IMR-90 (cell line): Measurements from ENCODE around the gene SLC9A1. TPM values are rescaled to one million over a fixed set of nuclear protein-coding genes. Genes with fewer than 3 reads are reported as not detected.
A peak's percentile ranks its signal among the peaks of the same experiment; 100 is the strongest.

ENCODE experiments used
- ATAC-seq: fragments of 200-7000 bp; cut with Tn5 transposase; 2 replicates; pipeline ENCODE4 v1.9.1; 2020; ENCODE audit warnings: low read depth, mild to moderate bottlenecking, moderate library complexity
- BruUV-seq: library from RNA; stranded (reverse); fragments of 400-500 nt; replicated peaks from 2 replicates; lab custom pipeline; 2021; lab: Mats Ljungman, UMichigan
- CTCF ChIA-PET: fragments of 300-600 bp; formaldehyde crosslinking; extraction: SDS; loops from one replicate; lab custom pipeline; 2021; ENCODE audit warnings: antibody characterized with exemption; lab: Yijun Ruan, JAX
- POLR2A ChIA-PET: fragments of 300-600 bp; sonication (Branson Sonifier 250); formaldehyde crosslinking; loops from one replicate; lab custom pipeline; 2022; ENCODE audit warnings: antibody characterized with exemption; ENCODE audit not compliant: unreplicated experiment; lab: Charles Lee
- DNase-seq: peaks from one replicate; pipeline ENCODE4 v3.0.0; 2013
- H2AFZ ChIP-seq: replicated peaks from 2 replicates; pipeline ENCODE3; 2013; ENCODE audit warnings: low read length, mild to moderate bottlenecking; ENCODE audit not compliant: poor library complexity
- H2AK5ac ChIP-seq: 2 replicates; pipeline ENCODE4 v1.6.1; 2013; ENCODE audit warnings: low read depth, low read length, inconsistent platforms
- H2AK9ac ChIP-seq: replicated peaks from 2 replicates; pipeline ENCODE3; 2013; ENCODE audit warnings: mild to moderate bottlenecking, low read depth, low read length, moderate library complexity; ENCODE audit not compliant: poor library complexity
- H2BK120ac ChIP-seq: 2 replicates; pipeline ENCODE4 v1.6.1; 2013; ENCODE audit warnings: low read depth, low read length, inconsistent platforms
- H2BK15ac ChIP-seq: 3 replicates; pipeline ENCODE4 v1.6.1; 2013; ENCODE audit warnings: low read depth, low read length, inconsistent platforms
- H2BK20ac ChIP-seq: 2 replicates; pipeline ENCODE4 v1.6.1; 2013; ENCODE audit warnings: low read depth, mild to moderate bottlenecking, inconsistent platforms, low read length, moderate library complexity
- H2BK5ac ChIP-seq: 2 replicates; pipeline ENCODE4 v1.6.1; 2013; ENCODE audit warnings: mild to moderate bottlenecking, low read depth, low read length, inconsistent platforms; ENCODE audit not compliant: poor library complexity, severe bottlenecking
- H3K14ac ChIP-seq: replicated peaks from 2 replicates; pipeline ENCODE4 v1.6.1; 2013; ENCODE audit warnings: low read depth, low read length, inconsistent platforms
- H3K18ac ChIP-seq: 2 replicates; pipeline ENCODE4 v1.6.1; 2013; ENCODE audit warnings: low read depth, low read length, control low read depth
- H3K23ac ChIP-seq: 2 replicates; pipeline ENCODE4 v1.6.1; 2013; ENCODE audit warnings: low read depth, low read length, inconsistent platforms
- H3K27ac ChIP-seq: 2 replicates; pipeline ENCODE4 v1.5.1; 2013; ENCODE audit warnings: mild to moderate bottlenecking, control low read depth, low read length; ENCODE audit not compliant: insufficient read depth
- H3K27me3 ChIP-seq: 2 replicates; pipeline ENCODE4 v1.6.1; 2013; ENCODE audit warnings: low read length; ENCODE audit not compliant: control insufficient read depth, insufficient read depth
- H3K36me3 ChIP-seq: 2 replicates; pipeline ENCODE4 v1.6.1; 2013; ENCODE audit warnings: low read length, mixed read lengths; ENCODE audit not compliant: control insufficient read depth, insufficient read depth
- H3K4ac ChIP-seq: 2 replicates; pipeline ENCODE4 v1.6.1; 2013; ENCODE audit warnings: low read depth, low read length, inconsistent platforms
- H3K4me1 ChIP-seq: 2 replicates; pipeline ENCODE4 v1.6.1; 2013; ENCODE audit warnings: low read length, mixed read lengths; ENCODE audit not compliant: control insufficient read depth, insufficient read depth
- H3K4me2 ChIP-seq: 2 replicates; pipeline ENCODE4 v1.6.1; 2013; ENCODE audit warnings: low read depth, mild to moderate bottlenecking, control low read depth, low read length, moderate library complexity
- H3K4me3 ChIP-seq: 2 replicates; pipeline ENCODE4 v1.5.1; 2013; ENCODE audit warnings: low read depth, mild to moderate bottlenecking, control low read depth, low read length, moderate library complexity; ENCODE audit not compliant: insufficient read depth
- H3K56ac ChIP-seq: 2 replicates; pipeline ENCODE4 v1.6.1; 2013; ENCODE audit warnings: low read length, inconsistent platforms; ENCODE audit not compliant: insufficient read depth; ENCODE audit errors: extremely low read depth
- H3K79me1 ChIP-seq, 2 experiments: 2 replicates each; pipeline ENCODE4 v1.6.1; 2013; ENCODE audit warnings: low read length in 2 of 2, inconsistent platforms in 1 of 2, low read depth in 1 of 2
- H3K9ac ChIP-seq: 2 replicates; pipeline ENCODE4 v1.6.1; 2013; ENCODE audit warnings: low read depth, low read length, control low read depth
- H3K9me1 ChIP-seq: 2 replicates; pipeline ENCODE4 v1.6.1; 2013; ENCODE audit warnings: low read length, inconsistent platforms; ENCODE audit not compliant: insufficient read depth
- H3K9me3 ChIP-seq: 2 replicates; pipeline ENCODE4 v1.6.1; 2013; ENCODE audit warnings: low read length; ENCODE audit not compliant: control insufficient read depth, insufficient read depth
- H4K20me1 ChIP-seq: 2 replicates; pipeline ENCODE4 v1.6.1; 2013; ENCODE audit warnings: low read length, inconsistent platforms; ENCODE audit not compliant: insufficient read depth
- H4K5ac ChIP-seq: 2 replicates; pipeline ENCODE4 v1.6.1; 2013; ENCODE audit warnings: mild to moderate bottlenecking, low read depth, low read length, control low read depth
- H4K8ac ChIP-seq, 2 experiments: 2 replicates each; pipeline ENCODE4 v1.6.1; 2013; ENCODE audit warnings: low read depth in 2 of 2, low read length in 2 of 2, control low read depth in 1 of 2, inconsistent platforms in 1 of 2
- H4K91ac ChIP-seq: 2 replicates; pipeline ENCODE4 v1.6.1; 2013; ENCODE audit warnings: low read depth, low read length, inconsistent platforms; ENCODE audit not compliant: insufficient read depth
- CEBPB ChIP-seq: IDR thresholded peaks from 2 replicates; pipeline ENCODE4 v1.6.1; 2012; ENCODE audit warnings: low read depth, low read length, improper control_type of control experiment
- CHD1 ChIP-seq: IDR thresholded peaks from 2 replicates; pipeline ENCODE4 v1.6.1; 2012; ENCODE audit warnings: low read depth, low read length, improper control_type of control experiment
- FOS ChIP-seq: fragments of 150-350 bp; IDR thresholded peaks from 2 replicates; pipeline ENCODE4 v1.6.1; 2016; ENCODE audit warnings: low read depth, low read length
- MAFK ChIP-seq: IDR thresholded peaks from 2 replicates; pipeline ENCODE4 v1.6.1; 2012; ENCODE audit warnings: low read depth, low read length, improper control_type of control experiment
- MAZ ChIP-seq: IDR thresholded peaks from 2 replicates; pipeline ENCODE4 v1.6.1; 2012; ENCODE audit warnings: low read depth, mild to moderate bottlenecking, low read length, improper control_type of control experiment, moderate library complexity, borderline replicate concordance
- MXI1 ChIP-seq: IDR thresholded peaks from 2 replicates; pipeline ENCODE4 v1.6.1; 2012; ENCODE audit warnings: low read depth, mild to moderate bottlenecking, low read length, moderate library complexity, borderline replicate concordance
- NFE2L2 ChIP-seq: fragments of 150-350 bp; IDR thresholded peaks from 2 replicates; pipeline ENCODE4 v1.6.1; 2016; ENCODE audit warnings: low read depth, mild to moderate bottlenecking, low read length
- RAD21 ChIP-seq: IDR thresholded peaks from 2 replicates; pipeline ENCODE4 v1.6.1; 2012; ENCODE audit warnings: low read length, improper control_type of control experiment
- RCOR1 ChIP-seq: IDR thresholded peaks from 2 replicates; pipeline ENCODE4 v1.6.1; 2012; ENCODE audit warnings: mild to moderate bottlenecking, low read length, improper control_type of control experiment; ENCODE audit not compliant: insufficient replicate concordance
- SMC3 ChIP-seq: fragments of 150-350 bp; IDR thresholded peaks from 2 replicates; pipeline ENCODE4 v1.6.1; 2016; ENCODE audit warnings: low read depth, mild to moderate bottlenecking, antibody characterized with exemption, low read length, moderate library complexity
- WGBS, 2 experiments: methylation state at CpG; one replicate each; pipeline versions ENCODE4 v1.1.5 to v1.1.7; 2013; ENCODE audit warnings: missing lambda C conversion rate in 2 of 2; ENCODE audit not compliant: insufficient read length in 1 of 2; ENCODE audit errors: extremely low coverage in 2 of 2; 5-methylcytosine and 5-hydroxymethylcytosine counted together
- dilution Hi-C: fragments of 300-500 bp; cut with HindIII; formaldehyde crosslinking; loops from one replicate; pipeline ENCODE4 v1.14.3; 2018; ENCODE audit warnings: low sequenced_read_pairs; ENCODE audit not compliant: unreplicated experiment
- in situ Hi-C: fragments of 300-500 bp; cut with MboI; formaldehyde crosslinking; loops from 3 replicates; pipeline ENCODE4 v1.14.3; 2019; ENCODE audit warnings: low sequenced_read_pairs, inconsistent platforms, mixed read lengths
- intact Hi-C: fragments of 100-400 bp; cut with micrococcal nuclease; formaldehyde crosslinking; loops from 2 replicates; pipeline ENCODE4 v1.10.0; 2022
- polyA plus RNA-seq, 3 experiments: library from polyadenylated mRNA; depleted of rRNA; stranded (reverse); fragments of >200 nt; gene quantifications; 2 replicates each; pipeline ENCODE4 v1.2.3, GENCODE V29; 2012; ENCODE audit warnings: low replicate concordance in 1 of 3
- total RNA-seq: library from RNA; depleted of rRNA; stranded (reverse); fragments of >200 nt; gene quantifications from 2 replicates; pipeline ENCODE4 v1.2.3, GENCODE V29; 2012
- TF ChIP-seq, protein P1 (sequence below): conservative IDR thresholded peaks from 2 replicates; pipeline ENCODE4 v1.5.1; 2012; ENCODE audit warnings: mild to moderate bottlenecking, low read depth, low read length, improper control_type of control experiment
- TF ChIP-seq, protein P2 (sequence below): fragments of 150-350 bp; IDR thresholded peaks from 2 replicates; pipeline ENCODE4 v1.6.1; 2017; ENCODE audit warnings: mild to moderate bottlenecking, antibody characterized with exemption, low read length, low read depth

Gene SLC9A1
- total and polyA plus RNA-seq, 2 of the 4 experiments (the other 2 are of a cell fraction), result 2.0 to 21.2 TPM

DNA sequence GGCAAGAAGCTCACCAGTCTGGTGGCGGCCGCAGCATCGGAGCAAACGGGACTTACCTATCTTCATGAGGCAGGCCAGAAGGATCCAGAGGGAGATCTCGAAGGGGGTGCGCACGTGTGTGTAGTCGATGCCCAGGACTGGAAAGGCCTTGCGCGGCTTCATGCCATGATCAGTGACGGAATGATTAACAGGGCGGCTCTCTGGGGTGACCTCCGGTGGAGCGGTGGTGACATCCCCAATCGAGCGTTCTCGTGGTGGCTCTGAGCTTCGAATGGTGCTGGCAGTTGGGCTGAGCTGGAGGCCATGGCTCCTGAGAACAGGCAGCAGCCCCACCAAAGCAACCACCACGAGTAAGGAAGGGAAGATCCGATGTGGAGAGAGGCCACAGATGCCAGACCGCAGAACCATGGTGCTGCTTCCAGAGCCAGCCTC, 982 bp downstream of the SLC9A1 start:
- Histone ChIP-seq H2BK20ac (no peak overlapping the region), H2AK5ac (peak overlapping the region; percentile 83), H3K9me1 (peaks cover 30% of the 10 kb centered on the region), H2BK15ac (peak overlapping the region; percentile 1; the same call in 1 of the 3 replicates), H3K56ac (no peak overlapping the region), H4K91ac (peak overlapping the region; percentile 81), H2BK120ac (0 out of 2 replicates have a peak overlapping the region, but pooled peaks have one; percentile 3), H3K23ac (peak overlapping the region; percentile 79), H2BK5ac (peak overlapping the region; percentile 36), H3K27me3 (no peaks in the 10 kb centered on the region), H3K9me3 (no peaks in the 10 kb centered on the region), H3K18ac (0 out of 2 replicates have a peak overlapping the region, but pooled peaks have one; percentile 23), H2AK9ac (peak overlapping the region; percentile 80), H3K36me3 (no peaks in the 10 kb centered on the region), H3K4me1 (peaks cover 31% of the 10 kb centered on the region), H4K20me1 (peaks cover 17% of the 10 kb centered on the region), H3K79me1 (peaks cover 28 to 55% of the 10 kb centered on the region in 2 experiments; a peak in 3 of 4 replicates), H4K8ac (peak overlapping the region; percentile 10 to 25; a peak in 1 of 4 replicates), H3K4ac (peak overlapping the region; percentile 32), H2AFZ (peak overlapping the region; percentile 0), H3K4me2 (peak overlapping the region; percentile 98), H3K4me3 (peak overlapping the region; percentile 61), H3K14ac (peak overlapping the region; percentile 87), H3K27ac (peak overlapping the region; percentile 20), H4K5ac (peak overlapping the region; percentile 47; the same call in 1 of the 2 replicates), H3K9ac (peak overlapping the region; percentile 75; the same call in 1 of the 2 replicates)
- in situ Hi-C loops (loop anchor here (5.0 kb wide), 1 partner anchor 37 kb away; no protein-coding TSS in a partner anchor), dilution Hi-C loops (no loop called here), intact Hi-C loops (loop anchor here (1.0 kb wide), 1 partner anchor 42 kb away; no protein-coding TSS in a partner anchor)
- ChIA-PET POLR2A (interaction anchor here (0.6 to 1.5 kb wide), 2 partner anchors 9 to 42 kb away, joined by 3 to 6 read pairs; no protein-coding TSS in a partner anchor), CTCF (interaction anchor here (0.9 kb wide), 2 partner anchors 10 to 126 kb away, joined by 3 to 4 read pairs; no protein-coding TSS in a partner anchor)
- WGBS, 2 experiments, result 90% methylated on average over 7 of the region's 21 CpGs; no CpG with 5 or more reads in 1 of the 2 experiments
- DNase-seq, result no peak
- TF ChIP-seq NFE2L2 (no peak), MAZ (no peak), MXI1 (no peak), CHD1 (no peak), CEBPB (no peak), RCOR1 (no peak), FOS (no peak), RAD21 (no peak), SMC3 (no peak), MAFK (no peak)
- TF ChIP-seq, protein P1, sequence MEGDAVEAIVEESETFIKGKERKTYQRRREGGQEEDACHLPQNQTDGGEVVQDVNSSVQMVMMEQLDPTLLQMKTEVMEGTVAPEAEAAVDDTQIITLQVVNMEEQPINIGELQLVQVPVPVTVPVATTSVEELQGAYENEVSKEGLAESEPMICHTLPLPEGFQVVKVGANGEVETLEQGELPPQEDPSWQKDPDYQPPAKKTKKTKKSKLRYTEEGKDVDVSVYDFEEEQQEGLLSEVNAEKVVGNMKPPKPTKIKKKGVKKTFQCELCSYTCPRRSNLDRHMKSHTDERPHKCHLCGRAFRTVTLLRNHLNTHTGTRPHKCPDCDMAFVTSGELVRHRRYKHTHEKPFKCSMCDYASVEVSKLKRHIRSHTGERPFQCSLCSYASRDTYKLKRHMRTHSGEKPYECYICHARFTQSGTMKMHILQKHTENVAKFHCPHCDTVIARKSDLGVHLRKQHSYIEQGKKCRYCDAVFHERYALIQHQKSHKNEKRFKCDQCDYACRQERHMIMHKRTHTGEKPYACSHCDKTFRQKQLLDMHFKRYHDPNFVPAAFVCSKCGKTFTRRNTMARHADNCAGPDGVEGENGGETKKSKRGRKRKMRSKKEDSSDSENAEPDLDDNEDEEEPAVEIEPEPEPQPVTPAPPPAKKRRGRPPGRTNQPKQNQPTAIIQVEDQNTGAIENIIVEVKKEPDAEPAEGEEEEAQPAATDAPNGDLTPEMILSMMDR, result no peak
- TF ChIP-seq, protein P2, sequence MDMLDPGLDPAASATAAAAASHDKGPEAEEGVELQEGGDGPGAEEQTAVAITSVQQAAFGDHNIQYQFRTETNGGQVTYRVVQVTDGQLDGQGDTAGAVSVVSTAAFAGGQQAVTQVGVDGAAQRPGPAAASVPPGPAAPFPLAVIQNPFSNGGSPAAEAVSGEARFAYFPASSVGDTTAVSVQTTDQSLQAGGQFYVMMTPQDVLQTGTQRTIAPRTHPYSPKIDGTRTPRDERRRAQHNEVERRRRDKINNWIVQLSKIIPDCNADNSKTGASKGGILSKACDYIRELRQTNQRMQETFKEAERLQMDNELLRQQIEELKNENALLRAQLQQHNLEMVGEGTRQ, result no peak
- ATAC-seq, result no peak
- no TSS peak for BruUV-seq
